ENCODE data around the gene DDX39B. TPM values are rescaled to one million over a fixed set of nuclear protein-coding genes. Genes with fewer than 3 reads are reported as not detected.
A peak's percentile ranks its signal among the peaks of the same experiment; 100 is the strongest.

DDX39B gene
- total and polyA plus RNA-seq, 2 of the 8 experiments (the other 6 are each of a cell fraction or from before 2014, with no cell fraction given), result 780 to 1,164 TPM

DNA sequence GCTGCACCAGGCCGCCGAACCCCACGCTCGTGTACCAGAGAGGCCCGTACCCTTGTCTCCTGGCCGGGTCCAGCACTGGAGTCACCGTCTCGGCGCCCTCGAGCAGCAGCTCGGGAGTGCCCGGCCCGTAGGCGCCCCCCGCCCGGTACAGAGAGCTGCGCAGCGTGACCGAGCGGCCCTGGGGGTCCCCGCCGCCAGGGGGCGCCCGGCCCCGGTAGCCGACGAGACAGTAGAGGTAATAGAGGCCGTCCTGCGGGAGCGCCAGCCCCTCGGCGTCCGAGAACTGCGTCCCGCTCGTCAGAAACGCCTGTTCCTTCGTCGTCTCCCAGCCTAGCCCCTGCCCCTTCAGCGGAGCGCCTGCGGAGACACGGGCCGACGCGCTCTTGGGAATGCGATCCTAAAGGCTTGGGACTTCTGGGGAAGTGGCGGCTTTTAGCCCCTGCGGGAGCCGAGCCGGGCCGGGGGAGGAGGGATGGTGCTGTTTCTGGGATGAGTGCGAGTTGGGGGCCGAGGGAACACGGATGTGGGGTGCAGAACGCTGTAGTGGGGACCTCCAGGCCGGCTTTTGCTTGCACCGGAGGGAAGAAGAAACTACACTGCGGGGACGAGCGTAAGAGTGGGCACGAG, 39.1 kb upstream of the DDX39B start:
- Histone ChIP-seq H4K91ac (replicated peaks; ENCODE audit: insufficient read length, low read length) (peak overlapping the region; percentile 61), H3K9ac (replicated peaks in 1 of 4; ENCODE audit: extremely low read depth in 1 of 4, low read depth in 3 of 4, low read length in 3 of 4) (peak overlapping the region; percentile 22 to 57 (median 44); a peak in 6 of 7 replicates), H2BK15ac (ENCODE audit: low read length) (peak overlapping the region; percentile 31; the same call in 1 of the 2 replicates), H4K5ac (ENCODE audit: insufficient read length, low read depth, low read length) (no peak overlapping the region), H3K14ac (ENCODE audit: insufficient read length) (no peak overlapping the region), H3K79me1 (ENCODE audit: low read depth, low read length) (no peaks in the 10 kb centered on the region), H3K4me2 (ENCODE audit: insufficient read depth in 1 of 2, low read depth in 2 of 2, low read length in 2 of 2) (peak overlapping the region; percentile 62 to 84), H3K23ac (ENCODE audit: insufficient read length) (no peak overlapping the region), H3K79me2 (ENCODE audit: control insufficient read depth in 1 of 2, insufficient read depth in 2 of 2, low read length in 2 of 2) (no peaks in the 10 kb centered on the region), H3K36me3 (ENCODE audit: control insufficient read depth in 2 of 4, insufficient read depth in 4 of 4, low read length in 3 of 4) (no peaks in the 10 kb centered on the region), H2BK5ac (ENCODE audit: low read depth, low read length) (peak overlapping the region; percentile 75; the same call in 1 of the 2 replicates), H2AFZ (ENCODE audit: low read length) (peak overlapping the region; percentile 94), H3K27me3 (replicated peaks in 1 of 4; ENCODE audit: control insufficient read depth in 3 of 4, extremely low read depth in 1 of 4, insufficient read depth in 3 of 4, low read length in 3 of 4) (peaks cover 0 to 8% (median 7%) of the 10 kb centered on the region in 4 experiments; a peak in 5 of 7 replicates), H4K20me1 (replicated peaks in 1 of 2; ENCODE audit: control insufficient read depth in 1 of 2, insufficient read depth in 2 of 2, low read length in 2 of 2) (no peaks in the 10 kb centered on the region), H3K4me1 (replicated peaks in 1 of 4; ENCODE audit: control insufficient read depth in 3 of 4, insufficient read depth in 4 of 4, low read length in 3 of 4) (peaks cover 0 to 6% (median 6%) of the 10 kb centered on the region in 4 experiments; a peak in 6 of 7 replicates), H3K56ac (replicated peaks; ENCODE audit: insufficient read length, low read depth, low read length) (peak overlapping the region; percentile 32), H3K4me3 (ENCODE audit: extremely low read depth in 1 of 4, insufficient read depth in 2 of 4, low read depth in 3 of 4, low read length in 4 of 4) (peak overlapping the region; percentile 54 to 89 (median 80)), H3K4ac (replicated peaks; ENCODE audit: insufficient read length, low read depth, low read length) (peak overlapping the region; percentile 61), H2BK12ac (ENCODE audit: low read depth, low read length) (peak overlapping the region; percentile 60; the same call in 1 of the 2 replicates), H4K8ac (ENCODE audit: extremely low read depth, insufficient read depth, low read length) (peak overlapping the region; percentile 58; the same call in 1 of the 2 replicates), H2AK5ac (ENCODE audit: low read depth, low read length) (no peak overlapping the region), H3K23me2 (ENCODE audit: low read depth, low read length) (peaks cover 9% of the 10 kb centered on the region; the same call in 1 of the 2 replicates), H2BK20ac (ENCODE audit: low read length) (0 out of 2 replicates have a peak overlapping the region, but pooled peaks have one; percentile 3), H2BK120ac (replicated peaks; ENCODE audit: low read depth, low read length) (no peak overlapping the region), H3K9me3 (ENCODE audit: insufficient read depth in 2 of 2, low read depth in 1 of 2, low read length in 1 of 2) (no peaks in the 10 kb centered on the region), H3K27ac (ENCODE audit: low read depth, low read length) (no peak overlapping the region), H3K18ac (ENCODE audit: extremely low read depth, low read length) (peak overlapping the region; percentile 93)
- ChIA-PET CTCF (ENCODE audit: partially characterized antibody) (interaction anchor here (0.7 to 19.2 kb wide), 14 partner anchors 12 to 160 kb away, joined by 3 to 640 read pairs (median 6); partner anchors contain the start of genes ATP6V1G2, DDX39B, LST1 and LTB), POLR2A (ENCODE audit: partially characterized antibody) (interaction anchor here (1.0 to 12.2 kb wide), 15 partner anchors 9 to 139 kb away, joined by 3 to 110 read pairs (median 5); partner anchors contain the start of genes ATP6V1G2, C6orf47, DDX39B and MCCD1)
- WGBS, 2 experiments (ENCODE audit: extremely low coverage in 1 of 2, insufficient coverage in 1 of 2, insufficient read length in 1 of 2, insufficient replicate concordance in 2 of 2, low coverage in 1 of 2, low lambda C conversion rate in 2 of 2, missing lambda C conversion rate in 1 of 2), result 4% methylated on average over 57 of the region's 62 CpGs; no CpG with 5 or more reads in 1 of the 2 experiments
- DNase-seq (ENCODE audit: low read depth in 1 of 2, low spot score in 2 of 2) (peak; percentile 38 to 96), FAIRE-seq (no peak)
- TF ChIP-seq MAFK (IDR thresholded peaks at IDR 0.05; ENCODE audit: low read depth, low read length) (no peak), SP1 (IDR thresholded peaks at IDR 0.05; ENCODE audit: low read depth, low read length) (no peak), GABPA (IDR thresholded peaks at IDR 0.05; ENCODE audit: borderline replicate concordance, insufficient read depth, low read length) (no peak), CBX8 (IDR thresholded peaks at IDR 0.05; ENCODE audit: borderline replicate concordance, low read depth, low read length) (no peak), SP2 (IDR thresholded peaks at IDR 0.05; ENCODE audit: low read length) (no peak), FOSL1 (IDR thresholded peaks at IDR 0.05; ENCODE audit: insufficient read depth, low read depth, low read length) (no peak), EZH2 (IDR thresholded peaks at IDR 0.05; ENCODE audit: low read depth, low read length, severe bottlenecking) (no peak), TCF12 (IDR thresholded peaks at IDR 0.05; ENCODE audit: low read depth, low read length) (no peak), NANOG (IDR thresholded peaks at IDR 0.05; ENCODE audit: insufficient read depth, low read depth, low read length, poor library complexity, severe bottlenecking) (no peak), SUZ12 (IDR thresholded peaks at IDR 0.05; ENCODE audit: low read length) (0 out of 2 replicates have a peak, but pooled peaks have one; percentile 40), KDM5A (IDR thresholded peaks at IDR 0.05; ENCODE audit: low read length) (no peak), SIRT6 (IDR thresholded peaks at IDR 0.05; ENCODE audit: low read length) (no peak)

Measured in H1 (cell line).